Activated CD4-positive, CD25-positive, alpha-beta regulatory T cell treated with anti-CD3 and anti-CD28 coated beads, Interleukin-2, amount 50 U/mL, for 24 hours (primary cell): ENCODE measurements around the gene EIF3C.
"Not testable (repeated sequence)": the region's sequence is repeated elsewhere in the genome, so short reads cannot be mapped to it uniquely, and the experiment has no call there.

Experiments
- ATAC-seq, 2 donors: fragments of 150-1000 bp; cut with Tn5 transposase; one replicate each; pipeline ENCODE4 v1.10.0; 2021; ENCODE audit warnings: mild to moderate bottlenecking in 1 of 2, moderate library complexity in 1 of 2

Gene EIF3C

DNA sequence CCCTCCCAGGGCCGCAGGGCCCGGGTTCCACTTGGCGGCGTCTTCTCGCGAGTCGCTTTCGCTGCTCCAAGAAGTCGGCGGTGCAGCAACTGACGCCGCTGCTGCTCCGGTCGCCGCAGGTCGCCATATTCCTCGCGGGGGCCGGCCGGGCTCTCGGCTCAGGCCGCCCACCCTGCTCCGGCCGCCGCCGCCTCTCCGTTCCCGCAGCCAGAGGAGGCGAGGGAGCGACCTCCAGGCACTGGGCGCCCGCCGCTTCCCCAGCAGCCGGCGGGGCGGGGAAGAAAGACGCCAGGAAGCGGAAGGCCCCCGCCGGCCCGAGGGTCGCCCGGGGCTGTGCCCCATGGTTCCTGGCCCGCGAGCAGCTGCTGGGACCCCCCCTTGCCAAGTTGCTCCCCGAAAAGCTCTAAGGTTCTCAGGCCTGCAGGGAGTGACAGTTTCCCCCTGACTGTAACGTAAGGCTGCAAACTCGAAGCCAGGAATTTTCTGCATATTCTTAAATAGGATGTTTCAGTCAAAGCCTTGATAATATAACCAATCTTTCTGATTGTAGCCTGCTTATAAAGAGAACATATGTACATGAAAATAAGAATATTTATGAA is 39.3 kb downstream of the EIF3C start:
- ATAC-seq, result not testable (repeated sequence)

DNA sequence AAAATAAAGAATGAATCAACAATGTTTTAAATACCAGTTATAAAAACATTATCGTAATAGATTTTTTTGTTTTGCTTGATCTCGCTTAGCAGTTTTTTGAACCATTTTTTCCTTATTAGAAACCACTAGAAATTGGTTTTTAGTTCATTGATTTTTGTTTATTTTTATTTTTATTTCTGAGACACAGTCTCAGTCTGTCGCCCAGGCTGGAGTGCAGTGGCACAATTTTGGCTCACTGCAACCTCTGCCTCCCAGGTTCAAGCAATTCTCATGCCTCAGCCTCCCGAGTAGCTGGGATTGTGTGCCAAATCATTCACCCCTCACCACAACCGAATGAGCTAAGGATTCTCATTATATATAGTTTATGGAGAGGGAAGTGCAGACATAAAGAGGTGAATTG is 40.2 kb downstream of the EIF3C start, which contains the start of gene NPIPB9:
NPIPB9 (plus strand) TSS at position 301 of the 400 bp plus-strand sequence.
- not testable (repeated sequence) for ATAC-seq

DNA sequence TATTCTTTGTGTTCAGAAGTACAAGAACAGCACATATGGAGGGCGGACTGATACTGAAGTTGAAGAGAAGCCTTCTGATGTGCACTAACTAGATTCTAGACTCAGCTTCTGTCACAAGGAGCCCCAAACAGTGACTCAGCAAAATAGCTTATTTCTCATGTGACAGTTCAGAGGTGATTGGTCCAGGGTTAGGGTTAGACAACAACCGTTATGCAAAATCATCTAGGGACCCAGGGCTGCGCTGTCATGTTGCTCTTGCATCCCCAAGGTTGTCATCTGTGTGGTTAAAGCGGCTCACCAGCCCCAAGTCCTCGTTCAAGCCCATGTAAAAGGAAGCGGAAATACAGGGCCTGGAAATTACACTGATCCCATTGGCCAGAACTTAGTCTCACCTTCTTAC is 70.4 kb downstream of the EIF3C start:
- peak in 1 of 2 donors; percentile 48 for ATAC-seq

DNA sequence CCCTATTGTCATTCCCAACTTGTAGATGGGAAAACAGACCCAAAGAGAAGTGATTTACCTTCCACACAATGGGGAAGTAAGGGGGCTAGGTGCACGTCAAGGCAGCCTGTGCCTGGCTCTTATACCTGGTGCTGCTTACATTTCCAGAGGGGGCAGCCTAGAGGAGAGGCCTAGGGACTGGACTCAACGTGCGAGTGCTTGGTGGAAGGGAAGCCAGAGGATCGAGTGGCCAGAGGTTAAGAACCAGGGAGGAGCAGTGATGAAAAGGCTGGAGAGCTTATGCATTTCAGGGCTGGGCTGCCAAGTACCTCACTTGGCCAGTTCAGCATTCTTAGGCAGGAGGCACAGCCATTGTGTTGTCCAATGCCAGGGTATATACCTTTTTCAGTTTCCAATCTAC is 71.1 kb downstream of the EIF3C start:
- not testable (repeated sequence) for ATAC-seq
